HepG2 (cell line): Measurements from ENCODE around the gene STAP2. TPM values are rescaled to one million over a fixed set of nuclear protein-coding genes. Genes with fewer than 3 reads are reported as not detected.

ENCODE experiments used
- ATAC-seq: fragments of 200-7000 bp; cut with Tn5 transposase; 3 replicates; pipeline ENCODE4 v1.9.1; 2020; ENCODE audit warnings: mild to moderate bottlenecking, moderate library complexity
- BruUV-seq: library from RNA; stranded (reverse); fragments of 400-500 nt; replicated peaks from 2 replicates; lab custom pipeline; 2021; lab: Mats Ljungman, UMichigan
- CTCF ChIA-PET: fragments of 300-600 bp; formaldehyde crosslinking; extraction: SDS; loops from one replicate; lab custom pipeline; 2021; ENCODE audit warnings: low total read pairs, inconsistent platforms, low intra/inter-chr PET ratio; lab: Yijun Ruan, JAX
- POLR2A ChIA-PET: fragments of 350-600 bp; sonication (Branson Sonifier 250); formaldehyde crosslinking; loops from one replicate; lab custom pipeline; 2020; ENCODE audit warnings: antibody characterized with exemption, inconsistent platforms; lab: Yijun Ruan, JAX
- DNase-seq: peaks from one replicate; pipeline ENCODE4 v3.0.0-alpha.2; 2015; ENCODE audit warnings: low spot score
- FAIRE-seq: peaks from 3 replicates; lab custom pipeline; 2011; peaks lifted over from hg19 to GRCh38; lab: Jason Lieb, UNC
- H2AFZ ChIP-seq: one replicate; pipeline ENCODE4 v1.6.1; 2011; ENCODE audit warnings: low read length, inconsistent platforms
- H3K27ac ChIP-seq: fragments of 300-600 bp; 3 replicates; pipeline ENCODE4 v1.8.0; 2011; ENCODE audit warnings: mixed run types, mild to moderate bottlenecking, mixed read lengths, low read length, inconsistent platforms; ENCODE audit not compliant: insufficient read depth; ENCODE audit errors: extremely low read length
- H3K27me3 ChIP-seq, 2 experiments: fragments of 200-600 bp in 1 of 2; 2 replicates in 1 of 2; 3 replicates in 1 of 2; pipeline versions ENCODE4 v1.6.0 to v1.8.0; 2011; ENCODE audit warnings: low read length in 2 of 2, mild to moderate bottlenecking in 2 of 2, moderate library complexity in 2 of 2, inconsistent platforms in 1 of 2; ENCODE audit not compliant: insufficient read depth in 2 of 2, control insufficient read depth in 1 of 2
- H3K36me3 ChIP-seq, 2 experiments: fragments of 200-600 bp in 1 of 2; replicated peaks in 1 of 2; 2 replicates in 1 of 2; 3 replicates in 1 of 2; pipeline versions ENCODE4 v1.5.1 to v1.8.0; 2011; ENCODE audit warnings: low read length in 2 of 2, inconsistent platforms in 1 of 2; ENCODE audit not compliant: insufficient read depth in 2 of 2, control insufficient read depth in 1 of 2
- H3K4me1 ChIP-seq: 2 replicates; pipeline ENCODE4 v1.5.1; 2012; ENCODE audit warnings: low read length, inconsistent platforms; ENCODE audit not compliant: insufficient read depth
- H3K4me2 ChIP-seq: 2 replicates; pipeline ENCODE4 v1.6.0; 2011; ENCODE audit warnings: low read depth, low read length, inconsistent platforms
- H3K4me3 ChIP-seq, 3 experiments: fragments of 200-600 bp in 1 of 3; sonication (generic), shearing (Covaris generic) in 1 of 3; replicated peaks in 1 of 3; 2 replicates each; pipeline ENCODE4 v1.5.1; 2011 to 2016; ENCODE audit warnings: low read length in 3 of 3, inconsistent platforms in 2 of 3, low read depth in 2 of 3, mild to moderate bottlenecking in 2 of 3, control low read depth in 1 of 3, mixed read lengths in 1 of 3; ENCODE audit not compliant: insufficient read depth in 1 of 3
- H3K79me2 ChIP-seq: one replicate; pipeline ENCODE4 v1.6.1; 2011; ENCODE audit warnings: low read length, inconsistent platforms; ENCODE audit not compliant: insufficient read depth
- H3K9ac ChIP-seq: 2 replicates; pipeline ENCODE4 v1.6.0; 2011; ENCODE audit warnings: mild to moderate bottlenecking, low read depth, low read length, inconsistent platforms; ENCODE audit not compliant: insufficient read depth
- H3K9me3 ChIP-seq: 2 replicates; pipeline ENCODE4 v1.5.1; 2012; ENCODE audit warnings: mild to moderate bottlenecking, low read length
- H4K20me1 ChIP-seq: 2 replicates; pipeline ENCODE4 v1.6.0; 2011; ENCODE audit warnings: inconsistent platforms, mild to moderate bottlenecking, low read length, moderate library complexity; ENCODE audit not compliant: insufficient read depth
- MEIS1 ChIP-seq: sonication (generic); formaldehyde crosslinking; IDR thresholded peaks from 2 replicates; pipeline ENCODE4 v1.9.0; 2021; ENCODE audit warnings: mild to moderate bottlenecking, missing genetic modification reagents, moderate library complexity, borderline replicate concordance
- WGBS: methylation state at CpG from one replicate; pipeline ENCODE4 v1.1.6; 2017; ENCODE audit warnings: low lambda C conversion rate; 5-methylcytosine and 5-hydroxymethylcytosine counted together
- in situ Hi-C: cut with HindIII; loops from 2 replicates; pipeline ENCODE4 v1.10.0; 2017; ENCODE audit warnings: low pct_unique_long_range_greater_than_20kb; ENCODE audit not compliant: extremely low pct_ligation_motif_present
- intact Hi-C: fragments of 100-400 bp; cut with micrococcal nuclease; formaldehyde crosslinking; loops from one replicate; pipeline ENCODE4 v1.10.0; 2022; ENCODE audit not compliant: unreplicated experiment
- polyA plus RNA-seq, 8 experiments: library from polyadenylated mRNA; depleted of rRNA in 3 of 8; stranded (reverse) in 7 of 8; unstranded in 1 of 8; fragments of >200 nt; fragmentation: Illumina TruSeq in 4 of 8; extraction: Trizol in 4 of 8; gene quantifications; 2 replicates each; pipeline versions ENCODE4 v1.2.1 to v1.2.3, GENCODE V29; 2011 to 2016; ENCODE audit warnings: low read depth in 4 of 8, missing spikeins in 1 of 8, mixed read lengths in 1 of 8; ENCODE audit not compliant: insufficient read depth in 1 of 8
- total RNA-seq, 5 experiments: library from RNA; depleted of rRNA; stranded (reverse); fragments of >200 nt; fragmentation: Illumina TruSeq; extraction: Trizol; gene quantifications; 2 replicates each; pipeline ENCODE4 v1.2.3, GENCODE V29; 2016; ENCODE audit warnings: low read depth in 1 of 5
- TF ChIP-seq, protein P1 (sequence below), 2 experiments: sonication (generic) in 1 of 2; formaldehyde crosslinking in 1 of 2; IDR thresholded peaks; 2 replicates each; pipeline versions ENCODE4 v1.6.1 to v1.9.0; 2014 to 2022; ENCODE audit warnings: antibody characterized with exemption in 1 of 2, borderline replicate concordance in 1 of 2, inconsistent platforms in 1 of 2, low read depth in 1 of 2, missing genetic modification reagents in 1 of 2
- TF ChIP-seq, protein P2 (sequence below): IDR thresholded peaks from 2 replicates; pipeline ENCODE4 v1.6.1; 2016; ENCODE audit warnings: missing compliant biosample characterization, missing genetic modification reagents, borderline replicate concordance
- TF ChIP-seq, protein P3 (sequence below): sonication (generic); formaldehyde crosslinking; IDR thresholded peaks from 2 replicates; pipeline ENCODE4 v1.8.0; 2022; ENCODE audit warnings: missing genetic modification reagents, mild to moderate bottlenecking, inconsistent platforms, borderline replicate concordance

The STAP2 gene
- total and polyA plus RNA-seq, 2 of the 13 experiments (the other 11 are each of a cell fraction or from before 2014, with no cell fraction given): 39.0 to 43.7 TPM

- TF ChIP-seq, protein P1, sequence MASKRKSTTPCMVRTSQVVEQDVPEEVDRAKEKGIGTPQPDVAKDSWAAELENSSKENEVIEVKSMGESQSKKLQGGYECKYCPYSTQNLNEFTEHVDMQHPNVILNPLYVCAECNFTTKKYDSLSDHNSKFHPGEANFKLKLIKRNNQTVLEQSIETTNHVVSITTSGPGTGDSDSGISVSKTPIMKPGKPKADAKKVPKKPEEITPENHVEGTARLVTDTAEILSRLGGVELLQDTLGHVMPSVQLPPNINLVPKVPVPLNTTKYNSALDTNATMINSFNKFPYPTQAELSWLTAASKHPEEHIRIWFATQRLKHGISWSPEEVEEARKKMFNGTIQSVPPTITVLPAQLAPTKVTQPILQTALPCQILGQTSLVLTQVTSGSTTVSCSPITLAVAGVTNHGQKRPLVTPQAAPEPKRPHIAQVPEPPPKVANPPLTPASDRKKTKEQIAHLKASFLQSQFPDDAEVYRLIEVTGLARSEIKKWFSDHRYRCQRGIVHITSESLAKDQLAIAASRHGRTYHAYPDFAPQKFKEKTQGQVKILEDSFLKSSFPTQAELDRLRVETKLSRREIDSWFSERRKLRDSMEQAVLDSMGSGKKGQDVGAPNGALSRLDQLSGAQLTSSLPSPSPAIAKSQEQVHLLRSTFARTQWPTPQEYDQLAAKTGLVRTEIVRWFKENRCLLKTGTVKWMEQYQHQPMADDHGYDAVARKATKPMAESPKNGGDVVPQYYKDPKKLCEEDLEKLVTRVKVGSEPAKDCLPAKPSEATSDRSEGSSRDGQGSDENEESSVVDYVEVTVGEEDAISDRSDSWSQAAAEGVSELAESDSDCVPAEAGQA (IDR thresholded peaks at IDR 0.05; ENCODE audit: low read depth): no peak
- TF ChIP-seq, protein P1 (CRISPR knock-in tag; IDR thresholded peaks at IDR 0.05; ENCODE audit: borderline replicate concordance): no peak
- TF ChIP-seq, protein P2, sequence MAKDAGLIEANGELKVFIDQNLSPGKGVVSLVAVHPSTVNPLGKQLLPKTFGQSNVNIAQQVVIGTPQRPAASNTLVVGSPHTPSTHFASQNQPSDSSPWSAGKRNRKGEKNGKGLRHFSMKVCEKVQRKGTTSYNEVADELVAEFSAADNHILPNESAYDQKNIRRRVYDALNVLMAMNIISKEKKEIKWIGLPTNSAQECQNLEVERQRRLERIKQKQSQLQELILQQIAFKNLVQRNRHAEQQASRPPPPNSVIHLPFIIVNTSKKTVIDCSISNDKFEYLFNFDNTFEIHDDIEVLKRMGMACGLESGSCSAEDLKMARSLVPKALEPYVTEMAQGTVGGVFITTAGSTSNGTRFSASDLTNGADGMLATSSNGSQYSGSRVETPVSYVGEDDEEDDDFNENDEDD (CRISPR knock-in tag): no peak
- no peak for TF ChIP-seq MEIS1
Measured at GRCh38 chr19:4367781-4368127, 29.1 kb upstream of the STAP2 start (continued).

- intact Hi-C loops: no loop called here
- POLR2A ChIA-PET: no interaction called here
Measured at GRCh38 chr19:4367336-4367723, 28.7 kb upstream of the STAP2 start.

More at GRCh38 chr19:4367336-4367723, 28.7 kb upstream of the STAP2 start:
- TF ChIP-seq, protein P3, sequence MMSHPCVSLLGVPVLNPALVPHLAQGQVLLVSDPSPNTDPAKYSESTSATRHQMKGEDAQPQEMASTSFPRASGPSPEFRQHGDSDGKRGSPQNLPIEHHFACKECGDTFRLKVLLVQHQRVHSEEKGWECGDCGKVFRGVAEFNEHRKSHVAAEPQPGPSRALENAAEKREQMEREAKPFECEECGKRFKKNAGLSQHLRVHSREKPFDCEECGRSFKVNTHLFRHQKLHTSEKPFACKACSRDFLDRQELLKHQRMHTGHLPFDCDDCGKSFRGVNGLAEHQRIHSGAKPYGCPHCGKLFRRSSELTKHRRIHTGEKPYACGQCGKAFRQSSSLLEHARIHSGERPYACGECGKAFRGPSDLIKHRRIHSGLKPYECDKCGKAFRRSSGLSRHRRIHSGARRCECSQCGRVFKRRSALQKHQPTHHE: no peak
- ATAC-seq: no peak
- no peaks in the 10 kb centered on the region for H3K9me3 ChIP-seq
- peaks cover 27 to 57% of the 10 kb centered on the region in 2 experiments; a peak in 4 of 5 replicates for H3K36me3 ChIP-seq
- no peak for DNase-seq
- H2AFZ ChIP-seq: no peak overlapping the region
- H3K79me2 ChIP-seq: peaks cover 16% of the 10 kb centered on the region
- H3K27ac ChIP-seq: no peak overlapping the region
- no peaks in the 10 kb centered on the region for H3K27me3 ChIP-seq
- in situ Hi-C loops: no loop called here
- FAIRE-seq: no peak
- CTCF ChIA-PET: no interaction called here
- H4K20me1 ChIP-seq: no peaks in the 10 kb centered on the region
- no peak overlapping the region for H3K4me3 ChIP-seq
- BruUV-seq: no TSS peak
- no peak overlapping the region for H3K4me2 ChIP-seq
- no peaks in the 10 kb centered on the region for H3K4me1 ChIP-seq
- no peak overlapping the region for H3K9ac ChIP-seq
- 97% methylated on average over 7 of the region's 10 CpGs for WGBS
